Hematopoietic multipotent progenitor cell treated with erythropoietin and hydrocortisone succinate and interleukin-3 and kit ligand, for 6 days (in vitro differentiated cells): ENCODE data around the gene CCDC24.

Experiments used
- DNase-seq: peaks from one replicate; pipeline ENCODE4 v3.0.0-alpha.2; 2015

The CCDC24 gene

DNA sequence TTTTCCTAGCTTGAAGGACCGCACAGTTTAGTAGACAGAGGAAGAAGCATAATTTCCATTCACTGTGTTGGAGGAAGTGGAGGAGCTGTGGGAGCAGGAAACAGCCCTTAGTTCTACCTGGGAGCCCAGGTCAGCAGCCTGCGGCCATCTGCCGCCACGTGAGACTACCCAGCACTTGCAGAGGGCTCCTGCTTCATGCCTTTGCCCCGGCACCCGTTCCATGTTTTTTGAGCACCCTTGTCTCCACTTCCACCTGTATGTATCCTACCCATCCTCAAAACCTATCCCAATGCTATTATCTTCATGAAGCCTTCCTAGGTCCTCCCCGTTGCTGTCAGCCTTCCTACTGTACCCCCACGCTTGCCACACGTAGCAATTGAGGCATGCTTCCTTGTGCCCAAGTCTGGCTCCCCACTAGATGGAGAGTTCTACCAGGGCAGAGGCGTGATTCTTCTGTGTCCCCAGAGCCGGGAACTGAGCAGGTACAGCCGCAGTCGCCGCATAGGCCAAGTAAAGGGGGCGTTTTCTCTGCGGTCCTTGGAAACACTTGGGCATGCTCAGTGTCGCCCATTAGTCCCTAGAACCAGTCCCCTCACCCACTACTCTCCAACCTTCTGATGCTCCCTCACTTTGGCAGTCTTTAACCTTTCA lies 38.0 kb downstream of the CCDC24 start:
- DNase-seq, result no peak

DNA sequence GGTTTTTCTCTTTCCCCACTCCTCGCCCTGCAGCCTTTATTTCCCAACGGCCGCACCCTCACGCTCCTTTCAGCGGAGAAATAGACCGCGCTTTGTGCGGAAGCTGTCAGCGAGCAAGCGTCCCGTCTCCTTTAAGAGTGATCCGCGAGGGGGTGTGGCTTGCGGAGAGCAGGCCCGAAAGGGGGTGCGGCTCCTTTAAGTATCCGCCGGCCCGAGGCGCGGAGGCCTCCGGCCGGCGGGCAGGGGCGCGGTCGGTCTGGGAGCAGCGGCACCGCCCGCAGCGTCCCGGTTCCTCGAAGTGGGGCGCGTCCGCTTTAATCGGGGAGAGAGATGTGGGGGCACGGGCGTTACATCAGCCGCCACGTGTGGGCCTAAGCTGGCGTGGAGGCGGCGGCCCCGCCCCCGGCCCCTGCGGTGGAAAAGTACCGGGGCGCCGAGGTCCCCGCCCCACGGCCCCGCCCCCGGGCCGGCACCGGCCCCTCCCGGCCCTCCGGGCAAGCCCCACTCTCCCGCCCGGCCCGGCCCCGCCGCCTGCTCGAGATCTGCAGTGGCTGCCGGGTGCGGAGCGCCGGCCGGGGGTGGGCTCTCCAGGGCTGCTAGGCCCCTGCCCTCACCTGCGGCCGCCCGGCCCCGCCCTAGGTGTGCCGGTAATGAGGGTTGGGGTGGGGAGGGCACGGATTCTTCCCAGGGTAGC lies 38.7 kb downstream of the CCDC24 start:
- DNase-seq, result peak; percentile 96

DNA sequence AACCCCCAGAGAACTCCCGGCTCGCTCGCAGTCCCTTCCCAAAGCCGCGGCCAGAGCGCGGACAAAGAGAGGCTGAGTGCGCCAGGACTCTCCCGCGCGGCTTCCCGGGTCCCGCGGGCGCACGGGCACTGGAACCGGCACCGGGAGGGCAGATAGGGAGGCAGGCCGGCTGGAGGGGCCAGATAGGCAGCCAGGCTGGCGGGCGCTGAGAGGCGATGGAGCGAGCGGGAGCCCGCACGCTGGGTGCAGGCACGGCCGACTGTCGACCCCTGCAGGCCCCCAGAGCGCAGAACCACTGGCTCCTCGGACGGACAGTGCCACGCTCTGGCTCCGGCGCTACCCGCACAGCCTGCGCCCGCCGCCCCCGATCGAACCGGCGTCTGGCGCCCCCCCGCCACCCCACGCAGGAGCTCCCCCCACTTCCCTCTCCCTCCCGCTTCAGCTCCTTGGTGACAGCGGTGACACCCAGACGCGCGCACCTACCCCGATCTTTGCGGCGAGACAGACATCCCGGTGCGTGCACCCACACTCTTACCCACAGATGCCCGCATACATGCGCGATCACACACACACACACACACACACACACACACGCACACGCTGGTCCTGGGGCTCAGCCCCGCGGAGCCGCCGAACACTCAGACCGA lies 39.3 kb downstream of the CCDC24 start:
- DNase-seq, result peak; percentile 77

DNA sequence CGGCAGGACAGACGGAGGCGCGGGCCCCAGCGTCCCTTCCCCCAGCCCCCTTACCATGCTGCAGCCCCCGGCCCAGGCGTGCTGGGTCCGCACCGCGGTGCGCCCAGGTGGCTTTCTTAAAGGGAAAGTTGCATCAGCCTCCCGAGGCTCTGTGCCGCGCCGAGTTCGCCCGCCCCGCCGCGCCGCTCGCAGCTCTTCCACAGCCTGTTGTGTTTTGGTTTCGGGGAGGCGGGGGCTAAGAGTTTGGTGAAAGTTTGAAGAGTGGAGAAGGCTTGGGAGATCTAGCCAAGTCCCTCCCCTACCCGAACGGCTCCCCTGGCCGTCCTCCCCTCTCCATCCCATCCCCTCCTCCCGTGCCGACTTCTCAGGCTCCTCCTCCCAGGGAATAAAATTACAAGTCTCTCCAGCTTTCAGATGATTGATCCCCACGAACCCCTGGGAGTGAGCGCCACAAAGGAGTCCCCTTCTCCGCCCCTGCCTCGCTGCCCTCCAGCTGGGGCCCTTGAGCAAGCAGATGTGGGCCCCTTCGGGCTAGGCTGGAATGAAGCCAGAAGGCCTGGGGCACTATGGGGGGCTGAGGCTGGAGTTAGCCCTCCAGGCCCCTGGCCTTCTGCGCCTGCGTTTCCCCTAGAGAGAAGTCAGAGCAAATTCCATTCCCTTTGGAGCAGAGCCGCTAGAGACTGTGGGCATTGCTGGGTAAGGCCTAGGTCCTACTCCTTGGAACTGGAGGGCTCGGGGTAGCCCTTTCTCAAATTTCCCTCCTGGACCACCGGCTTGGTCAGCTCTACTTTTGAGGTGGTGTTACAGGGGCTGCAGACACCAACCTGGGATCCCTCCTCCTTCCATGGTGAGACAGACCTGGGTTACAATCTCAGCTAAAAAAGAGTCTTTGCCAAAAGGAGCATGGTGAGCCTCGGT lies 40.1 kb downstream of the CCDC24 start, which contains the start of gene SLC6A9:
TSS of gene SLC6A9 (minus strand) at position 211 of the 918 bp plus-strand sequence. CDS start 7,185 bp downstream, outside the sequence.
- DNase-seq, result peak; percentile 76

DNA sequence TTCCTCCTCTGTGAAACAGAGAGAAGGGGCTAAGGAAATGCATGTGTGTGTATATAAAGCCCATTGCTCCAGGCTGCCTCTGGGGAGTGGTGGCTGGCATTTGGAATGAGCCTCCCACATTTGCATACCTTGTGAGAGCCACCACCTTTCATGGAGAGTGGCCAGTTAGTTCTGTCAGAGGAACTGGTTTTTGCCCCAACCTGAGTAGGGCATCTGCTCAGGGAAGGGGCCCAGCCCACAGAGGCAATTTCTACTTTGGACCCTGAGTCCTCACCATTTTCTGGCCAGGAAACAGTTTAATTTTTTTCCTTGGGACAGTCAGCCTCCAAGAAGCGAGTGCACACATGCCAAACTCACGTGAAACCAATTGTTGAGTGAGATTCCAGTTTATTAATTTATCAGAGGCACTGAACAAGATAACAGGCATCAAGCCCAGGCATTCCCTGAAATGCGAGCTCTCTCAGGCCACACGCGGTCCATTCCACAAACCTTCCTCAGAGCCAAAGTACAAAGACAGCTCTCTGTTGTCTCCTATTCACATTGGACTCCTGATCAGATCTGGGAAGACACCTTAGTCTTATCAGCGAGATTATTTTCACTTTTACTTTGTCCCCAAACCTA lies 40.9 kb downstream of the CCDC24 start:
- DNase-seq, result no peak

DNA sequence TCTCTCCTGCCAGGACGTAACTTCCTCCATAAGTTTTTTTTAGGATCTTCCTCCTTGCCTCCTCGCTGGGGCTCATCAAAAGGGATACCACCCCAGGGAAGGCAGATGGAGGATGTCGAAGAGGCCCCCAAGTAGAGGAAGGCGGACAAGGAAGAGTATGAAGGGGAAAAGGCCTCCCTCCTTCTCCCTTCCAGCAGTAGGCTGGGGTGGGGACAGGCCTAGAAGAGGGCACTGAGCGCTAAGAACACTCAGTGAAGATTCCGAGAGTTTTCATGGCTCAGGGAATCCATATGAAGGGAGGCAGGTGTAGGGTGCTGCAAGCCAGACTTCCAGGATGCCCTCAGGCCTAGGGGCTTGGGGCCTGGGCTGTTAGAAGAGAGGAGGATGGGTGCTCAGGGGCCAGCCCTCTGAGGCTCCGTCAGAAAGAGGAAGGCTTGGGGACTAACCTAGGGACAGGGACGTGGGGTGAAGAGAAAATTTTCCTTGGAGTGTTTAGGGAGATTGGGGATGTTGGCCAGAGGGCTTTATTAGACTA lies 41.7 kb downstream of the CCDC24 start:
- DNase-seq, result no peak

DNA sequence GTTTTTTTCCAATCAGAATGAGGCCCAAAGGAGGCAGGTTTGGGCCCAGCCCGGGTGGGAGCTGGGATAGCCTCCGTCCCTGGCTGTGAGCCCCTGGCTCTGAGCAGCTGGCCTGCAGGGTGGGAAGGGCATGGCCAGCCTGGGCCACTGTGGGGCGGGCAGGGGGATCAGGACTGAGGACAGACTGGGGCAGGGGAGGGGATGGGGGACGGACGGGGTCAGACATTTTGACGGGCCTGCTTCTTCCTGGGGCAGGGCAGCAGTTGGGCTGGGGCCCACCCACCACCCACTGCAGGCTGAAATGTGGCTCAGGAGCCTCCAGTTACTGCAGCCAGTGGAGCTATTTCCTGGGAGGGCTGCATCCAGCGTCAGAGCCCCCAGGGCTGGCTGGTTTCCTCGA lies 42.4 kb downstream of the CCDC24 start:
- DNase-seq, result no peak

DNA sequence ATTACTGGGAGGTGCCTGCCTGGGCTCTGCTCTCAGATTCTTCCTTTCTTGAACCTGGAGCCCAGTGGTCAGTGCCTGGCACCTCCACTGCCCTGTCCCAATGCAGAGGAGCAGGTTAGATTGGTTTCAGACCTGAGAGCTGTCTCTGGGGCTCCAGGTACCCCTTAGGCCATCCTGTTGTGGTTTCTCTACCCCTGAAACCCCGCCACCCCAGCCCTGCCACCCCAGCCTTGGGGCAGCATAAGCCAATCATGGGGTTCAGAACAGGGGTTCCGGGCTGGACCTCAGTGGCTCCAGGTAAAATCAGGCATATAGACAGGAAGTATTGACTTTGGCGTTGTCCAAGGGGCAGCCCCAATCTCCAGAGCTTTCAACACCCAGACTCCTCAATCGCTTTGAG lies 43.0 kb downstream of the CCDC24 start:
- DNase-seq, result no peak

DNA sequence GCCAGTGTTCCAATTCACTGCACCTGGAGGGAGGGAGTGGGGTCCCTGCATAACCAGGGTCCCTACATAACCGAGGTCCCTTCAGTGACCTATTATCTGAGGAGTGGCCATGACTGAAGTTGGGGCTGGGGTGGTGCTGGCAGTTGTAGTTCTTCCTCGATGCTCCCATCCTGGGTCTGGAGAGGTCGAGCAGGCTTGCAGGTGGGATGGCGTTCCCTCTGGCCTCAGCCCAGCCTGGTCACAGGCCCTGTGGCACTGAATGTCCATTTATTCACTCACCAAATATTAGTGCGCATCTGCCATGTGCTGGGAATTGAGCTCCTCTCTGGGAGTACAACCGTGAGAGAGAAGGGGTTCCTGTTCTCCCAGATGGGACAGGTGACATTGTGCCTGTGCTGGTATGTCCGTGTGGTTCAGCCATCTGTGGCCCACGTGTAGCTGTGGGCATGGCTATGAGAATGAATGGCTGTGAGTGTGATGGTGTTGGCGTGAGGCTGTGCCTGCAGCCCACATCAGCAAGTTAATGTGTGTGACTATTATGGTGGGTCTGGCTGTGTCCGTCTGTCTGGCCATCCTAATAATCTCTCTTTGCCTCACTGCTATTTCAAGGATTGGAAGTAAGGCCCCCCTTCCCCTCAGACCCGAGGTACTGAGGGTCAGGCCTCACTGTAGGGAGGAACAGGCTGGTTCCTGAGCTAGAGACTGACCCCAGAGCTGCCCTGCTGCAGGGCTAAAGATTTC lies 43.7 kb downstream of the CCDC24 start:
- DNase-seq, result no peak

DNA sequence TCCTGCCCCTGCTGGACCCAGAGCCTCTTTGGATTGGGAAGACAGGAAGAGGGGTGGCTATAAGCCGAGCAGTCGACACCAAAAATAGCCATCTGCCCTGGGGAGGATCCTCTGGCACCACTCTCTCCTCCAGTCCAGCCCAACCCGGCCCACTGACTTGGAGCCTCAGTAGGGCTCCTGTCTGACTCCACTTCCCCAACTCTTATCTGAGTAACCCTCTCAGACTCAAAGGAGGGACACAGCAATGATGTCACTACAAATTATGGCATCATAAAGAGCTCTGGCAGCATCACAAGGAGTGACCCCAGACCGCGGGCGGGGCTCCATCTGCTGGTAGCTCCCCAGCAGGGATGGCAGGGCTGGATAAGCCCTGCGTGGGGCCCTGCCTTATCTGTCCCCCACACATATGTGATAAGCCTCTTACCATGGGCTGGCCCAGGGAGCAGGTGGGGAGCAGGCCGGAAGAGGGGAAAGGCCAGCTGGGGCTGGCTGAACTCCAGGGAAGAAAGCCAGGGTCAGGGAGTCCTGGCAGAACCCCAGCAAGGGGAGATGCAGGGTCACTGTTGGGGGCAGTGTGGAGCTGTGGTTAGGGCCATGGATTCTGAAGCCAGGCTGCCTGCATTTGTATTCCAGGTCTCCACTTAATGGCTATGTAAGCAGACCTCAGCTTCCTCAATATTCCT lies 44.5 kb downstream of the CCDC24 start:
- peak; percentile 98 for DNase-seq

DNA sequence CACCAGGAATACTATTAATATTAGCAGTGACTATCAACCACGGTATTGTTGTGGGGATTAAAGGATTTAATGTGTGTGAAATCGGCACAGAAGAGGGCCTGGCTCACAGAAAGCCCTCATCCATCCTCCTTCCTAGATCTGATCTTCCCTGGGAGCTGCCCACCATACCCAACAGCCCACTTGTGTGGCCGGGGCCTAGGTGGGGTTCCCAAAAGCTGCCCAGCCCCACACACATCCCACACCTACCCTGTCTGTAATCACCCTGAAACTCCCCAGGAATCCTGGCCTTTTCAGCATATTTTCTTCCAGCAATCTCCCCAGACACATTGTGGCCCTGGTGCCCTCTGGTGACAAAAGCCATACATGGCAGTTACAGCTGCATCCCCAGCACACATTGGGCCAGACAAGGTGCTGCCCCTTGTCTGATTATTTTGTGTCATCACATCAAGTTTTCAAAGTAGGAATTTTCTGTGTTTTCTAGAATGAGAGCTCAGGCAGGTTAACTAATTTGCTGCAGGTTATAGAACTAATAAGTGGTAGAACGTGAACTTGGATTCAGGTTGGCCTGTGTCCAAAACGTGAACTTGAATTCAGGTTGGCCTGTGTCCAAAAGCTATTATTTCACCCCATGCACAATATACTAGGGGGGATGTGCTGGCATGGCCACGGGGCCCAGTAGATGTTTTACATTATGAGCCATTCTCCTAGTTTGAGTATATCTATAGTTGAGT lies 45.2 kb downstream of the CCDC24 start:
- peak; percentile 94 for DNase-seq

DNA sequence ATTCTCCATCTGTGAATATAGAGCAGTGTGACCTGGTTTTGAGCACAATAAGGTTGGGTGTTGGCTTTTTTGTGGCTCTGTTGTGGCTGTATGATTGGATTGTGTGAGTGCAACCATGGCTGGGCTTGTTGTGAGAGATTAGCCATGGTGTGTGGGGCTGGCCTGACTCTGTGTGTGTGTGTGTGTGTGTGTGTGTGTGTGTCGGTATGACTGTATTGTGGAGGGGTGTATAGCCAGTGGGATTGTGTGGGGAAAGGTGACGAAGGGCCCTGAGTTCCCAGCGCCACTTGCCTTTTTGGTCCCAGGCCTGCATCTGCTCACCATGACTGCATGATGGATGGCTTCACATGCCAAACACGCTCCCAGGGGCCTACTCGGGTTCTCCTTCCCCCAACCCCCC lies 45.8 kb downstream of the CCDC24 start:
- DNase-seq, result peak; percentile 91

DNA sequence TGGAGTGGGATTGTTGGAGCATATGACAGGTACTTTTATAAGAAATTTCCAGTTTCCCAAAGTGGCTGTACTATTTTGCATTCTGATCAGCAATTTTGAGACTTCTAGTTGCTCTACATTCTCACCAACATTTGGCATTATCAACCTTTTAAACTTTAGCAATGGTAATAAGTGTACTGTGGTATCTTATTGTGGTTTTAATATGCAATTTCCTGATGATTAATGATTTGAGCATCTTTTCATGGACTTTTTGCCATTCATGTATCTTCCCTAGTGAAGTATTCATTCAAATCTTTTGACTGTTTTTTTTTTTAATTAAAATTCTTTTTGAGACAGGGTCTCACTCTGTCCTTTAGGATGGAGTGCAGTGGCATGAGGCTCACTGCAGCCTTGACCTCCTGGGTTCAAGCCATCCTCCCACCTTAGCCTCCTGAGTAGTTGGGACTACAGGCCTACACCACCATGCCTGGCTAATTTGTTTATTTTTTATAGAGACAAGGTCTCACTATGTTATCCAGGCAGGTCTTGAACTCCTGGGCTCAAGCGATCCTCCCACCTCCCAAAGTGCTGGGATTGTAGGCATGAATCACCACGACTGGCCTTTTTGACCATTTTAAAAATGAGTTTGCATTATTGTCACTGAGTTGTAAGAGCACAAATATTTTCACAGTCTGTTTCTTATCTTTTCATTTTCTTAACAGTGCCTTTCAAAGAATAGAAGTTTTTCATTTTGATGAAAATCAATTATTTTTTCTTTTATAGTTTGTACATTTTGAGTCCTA lies 47.7 kb downstream of the CCDC24 start:
- DNase-seq, result no peak

DNA sequence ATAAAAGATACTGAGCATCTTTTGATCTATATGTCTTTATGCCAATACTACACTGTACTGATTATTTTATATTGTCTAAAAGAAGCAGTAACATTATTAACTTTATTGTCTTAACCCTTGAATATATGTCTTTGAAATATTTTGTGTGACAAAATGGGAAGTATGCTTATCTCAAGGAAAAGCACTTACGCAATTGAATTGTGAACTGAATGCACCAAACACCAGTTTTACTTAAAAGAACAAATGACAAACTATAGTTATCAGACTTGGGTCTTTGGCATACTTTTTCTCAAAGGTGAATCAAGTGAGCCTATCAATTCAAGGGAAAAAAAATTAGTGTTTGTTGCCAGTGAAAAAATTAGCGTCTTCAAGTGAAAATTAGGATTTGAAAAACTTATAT lies 49.0 kb downstream of the CCDC24 start:
- DNase-seq, result peak; percentile 51

DNA sequence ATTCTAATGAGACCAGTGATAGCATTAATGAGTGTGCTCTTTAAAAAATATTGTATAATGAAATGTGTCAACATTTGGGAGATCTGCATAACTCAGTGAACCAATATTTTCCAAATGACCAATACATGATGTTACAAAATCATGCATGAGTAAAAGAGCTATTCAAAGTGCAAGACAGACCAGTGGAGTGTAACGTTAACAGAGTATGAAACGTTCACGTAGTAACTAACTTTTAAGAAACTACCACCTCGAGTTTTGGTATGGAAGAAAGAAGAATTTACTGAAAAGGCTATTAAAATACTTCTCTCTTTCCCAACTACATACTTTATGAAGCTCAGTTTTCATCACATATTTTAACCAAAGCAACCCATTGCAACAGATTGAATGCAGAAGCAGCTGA lies 49.4 kb downstream of the CCDC24 start:
- DNase-seq, result no peak

DNA sequence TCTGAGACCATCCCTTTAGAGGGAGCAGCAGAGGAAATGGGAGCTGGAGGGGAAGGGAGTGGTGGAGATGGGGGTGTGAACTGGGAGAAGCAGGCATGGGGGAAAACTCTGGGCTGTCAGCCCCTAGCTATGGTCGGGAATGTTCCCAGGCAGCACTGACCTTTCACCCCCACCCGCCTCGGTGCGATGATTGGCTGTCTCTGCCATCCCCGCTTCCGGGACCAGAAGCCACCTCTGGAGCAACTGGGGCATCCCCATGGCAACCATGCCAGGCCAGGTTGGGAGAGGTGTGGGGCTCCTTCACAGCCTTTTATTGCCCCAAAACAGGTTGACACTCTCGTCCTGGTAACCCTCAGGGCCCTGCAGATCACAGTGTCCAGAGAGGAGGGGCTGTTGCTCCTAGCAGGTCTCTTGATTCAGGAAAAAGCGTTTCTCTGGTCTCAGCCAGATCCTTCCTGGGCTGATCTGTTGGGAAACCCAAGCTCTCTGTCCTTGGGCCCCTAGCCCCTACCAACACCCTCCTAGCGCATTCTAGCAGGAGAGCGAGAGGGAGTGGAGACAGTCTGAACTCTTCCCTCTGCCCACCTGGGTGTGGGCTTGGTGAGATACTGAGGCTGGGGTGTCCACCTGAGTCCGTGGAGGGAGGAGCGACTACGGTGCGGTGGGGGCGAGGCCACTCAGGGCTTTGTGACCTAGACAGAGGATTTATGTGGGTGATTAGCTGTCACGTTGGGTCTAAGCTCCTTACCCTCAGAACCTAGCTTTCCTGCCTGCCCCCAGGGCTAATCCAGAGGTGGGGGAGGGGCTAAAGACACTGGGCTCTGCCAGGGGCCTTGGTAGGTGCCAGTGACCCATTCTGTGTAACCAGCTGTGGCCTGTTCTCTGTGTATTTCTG lies 52.0 kb downstream of the CCDC24 start:
- DNase-seq, result no peak

DNA sequence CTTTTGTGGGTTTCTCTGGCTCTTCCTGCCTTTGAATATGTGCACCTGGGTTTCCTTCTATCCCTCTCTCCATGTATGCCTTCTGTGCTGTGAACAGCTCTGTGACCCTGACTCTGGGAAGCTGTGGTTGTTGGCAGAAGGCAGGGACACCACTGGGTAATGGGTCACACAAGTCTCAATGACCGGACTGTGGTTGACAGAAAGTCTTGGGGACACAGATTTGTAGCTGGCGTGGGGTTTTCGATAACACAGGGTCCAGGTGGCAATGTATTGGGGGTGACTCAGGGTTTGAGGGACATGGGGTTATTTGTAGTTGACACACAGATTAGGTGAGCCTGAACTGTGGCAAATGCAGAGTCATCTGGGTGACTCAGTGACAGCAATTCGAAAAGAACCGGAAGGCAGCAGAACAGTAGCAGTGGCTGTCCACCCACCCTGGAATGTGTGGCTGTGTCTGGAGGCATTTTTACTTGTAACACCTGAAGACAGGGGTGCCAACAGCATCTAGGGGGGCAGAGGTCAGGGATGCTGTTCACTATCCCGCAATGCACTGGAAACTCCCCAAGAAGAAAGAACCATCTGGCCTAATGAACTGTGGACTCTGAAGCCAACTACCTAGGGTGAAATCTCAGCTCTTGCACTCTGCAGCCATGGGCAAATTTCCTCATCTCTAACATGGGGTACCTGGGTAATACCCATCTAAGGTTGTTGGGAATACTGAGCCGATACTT lies 52.8 kb downstream of the CCDC24 start:
- no peak for DNase-seq

DNA sequence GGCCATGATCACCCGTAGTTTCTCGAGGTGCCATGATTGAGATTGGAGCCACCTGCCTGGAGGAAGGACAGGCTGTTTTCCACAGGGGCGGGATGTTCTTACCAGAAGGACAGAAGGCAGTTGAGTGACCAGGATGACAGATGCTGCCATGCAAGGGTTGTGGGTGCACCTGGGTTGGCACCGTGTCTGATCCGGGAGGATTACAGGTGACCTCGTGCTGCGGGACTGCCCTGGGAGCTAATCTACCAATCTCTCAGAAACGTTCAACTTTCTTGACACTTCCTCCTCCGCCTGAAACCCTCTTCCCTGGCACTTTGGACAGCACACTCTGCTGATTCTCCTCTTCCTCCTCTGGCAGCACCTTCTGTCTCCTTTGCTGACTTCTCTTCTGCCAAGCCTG lies 53.7 kb downstream of the CCDC24 start:
- no peak for DNase-seq
